GM23338 (cell line): ENCODE measurements around the gene YPEL1.

Experiments used
- CTCF ChIP-seq, 2 experiments: fragments of 200-600 bp in 1 of 2; sonication (generic) in 1 of 2; conservative IDR thresholded peaks; 2 replicates each; pipeline versions ENCODE4 v1.5.1 to v1.6.1; 2016 to 2017; ENCODE audit warnings: antibody characterized with exemption in 2 of 2, low read depth in 2 of 2, mild to moderate bottlenecking in 2 of 2, moderate library complexity in 1 of 2
- EZH2 ChIP-seq: fragments of 200-600 bp; sonication (generic); IDR thresholded peaks from one replicate; pipeline ENCODE4 v1.8.0; 2017; ENCODE audit warnings: antibody characterized with exemption, mild to moderate bottlenecking, low read depth; ENCODE audit not compliant: unreplicated experiment
- EZH2phosphoT487 ChIP-seq: fragments of 200-600 bp; sonication (generic); IDR thresholded peaks from one replicate; pipeline ENCODE4 v1.8.1; 2018; ENCODE audit warnings: antibody characterized with exemption; ENCODE audit not compliant: unreplicated experiment
- POLR2AphosphoS5 ChIP-seq: IDR thresholded peaks from 2 replicates; pipeline ENCODE4 v1.6.1; 2016; ENCODE audit warnings: antibody characterized with exemption, low read depth

GRCh38 chr22:21718499-21718898 is 17.1 kb downstream of the YPEL1 start:
- TF ChIP-seq EZH2phosphoT487 (no peak), EZH2 (no peak), CTCF (conservative IDR thresholded peaks at IDR 0.05; ENCODE audit: low read depth in 2 of 2) (no peak), POLR2AphosphoS5 (no peak)
